Neural cell (in vitro differentiated cells): ENCODE results near the gene GRAP. TPM values are rescaled to one million over a fixed set of nuclear protein-coding genes. Genes with fewer than 3 reads are reported as not detected.

Experiments
- H2AFZ ChIP-seq: fragments of 200-600, 300-800 bp; sonication (generic), shearing (Covaris generic); 2 replicates; pipeline ENCODE4 v1.6.0; 2014; ENCODE audit warnings: low read depth, mild to moderate bottlenecking, antibody characterized with exemption, low read length, moderate library complexity
- H3F3A ChIP-seq: fragments of 200-600 bp; shearing (Covaris generic); 2 replicates; pipeline ENCODE4 v1.6.1; 2016; ENCODE audit warnings: mild to moderate bottlenecking, moderate library complexity, mixed read lengths, antibody characterized with exemption, low read length; ENCODE audit not compliant: insufficient read depth, poor library complexity, severe bottlenecking
- H3K27ac ChIP-seq: fragments of 200-600, 300-800 bp; sonication (generic), shearing (Covaris generic); 2 replicates; pipeline ENCODE4 v1.5.1; 2014; ENCODE audit warnings: mild to moderate bottlenecking, low read length, moderate library complexity
- H3K27me3 ChIP-seq: fragments of 300-800, 200-600 bp; sonication (generic), shearing (Covaris generic); 2 replicates; pipeline ENCODE4 v1.6.0; 2014; ENCODE audit warnings: mild to moderate bottlenecking, low read depth, low read length, moderate library complexity; ENCODE audit not compliant: insufficient read depth
- H3K36me3 ChIP-seq: fragments of 300-800, 200-600 bp; sonication (generic), shearing (Covaris generic); 2 replicates; pipeline ENCODE4 v1.5.1; 2014; ENCODE audit warnings: mild to moderate bottlenecking, antibody characterized with exemption, low read length, moderate library complexity; ENCODE audit not compliant: insufficient read depth
- H3K4me2 ChIP-seq: fragments of 300-800, 200-600 bp; sonication (generic), shearing (Covaris generic); 2 replicates; pipeline ENCODE4 v1.6.0; 2014; ENCODE audit warnings: mild to moderate bottlenecking, low read length
- H3K4me3 ChIP-seq: fragments of 300-800, 200-600 bp; sonication (generic), shearing (Covaris generic); 2 replicates; pipeline ENCODE4 v1.5.1; 2014; ENCODE audit warnings: mild to moderate bottlenecking, low read length, moderate library complexity
- H3K79me2 ChIP-seq: fragments of 200-600 bp; shearing (Covaris generic); replicated peaks from 2 replicates; pipeline ENCODE4 v1.6.0; 2014; ENCODE audit warnings: mild to moderate bottlenecking, low read length, moderate library complexity; ENCODE audit not compliant: insufficient read depth
- H3K9ac ChIP-seq: fragments of 300-800, 200-600 bp; sonication (generic), shearing (Covaris generic); 2 replicates; pipeline ENCODE4 v1.6.1; 2016; ENCODE audit warnings: mild to moderate bottlenecking, low read length, mixed read lengths
- H3K9me2 ChIP-seq: fragments of 200-600 bp; shearing (Covaris generic); 2 replicates; pipeline ENCODE4 v1.6.1; 2016; ENCODE audit warnings: mild to moderate bottlenecking, low read length, mixed read lengths; ENCODE audit not compliant: insufficient read depth
- H3K9me3 ChIP-seq: fragments of 200-600, 300-800 bp; sonication (generic), shearing (Covaris generic); 2 replicates; pipeline ENCODE4 v1.6.1; 2016; ENCODE audit warnings: mild to moderate bottlenecking, mixed run types, low read length, moderate library complexity, mixed read lengths
- H4K20me1 ChIP-seq: fragments of 200-600 bp; shearing (Covaris generic); 2 replicates; pipeline ENCODE4 v1.6.1; 2016; ENCODE audit warnings: mild to moderate bottlenecking, mixed run types; ENCODE audit not compliant: insufficient read depth
- CTCF ChIP-seq: fragments of 450-650 bp; IDR thresholded peaks from 2 replicates; pipeline ENCODE4 v1.5.1; 2014; ENCODE audit warnings: antibody characterized with exemption, mild to moderate bottlenecking, moderate library complexity; ENCODE audit not compliant: poor library complexity, severe bottlenecking
- EP300 ChIP-seq: fragments of 450-650 bp; conservative IDR thresholded peaks from 2 replicates; pipeline ENCODE4 v1.6.1; 2014; ENCODE audit warnings: antibody characterized with exemption, mild to moderate bottlenecking, moderate library complexity; ENCODE audit not compliant: poor library complexity, severe bottlenecking
- EZH2 ChIP-seq: fragments of 200-600, 300-800 bp; shearing (Covaris generic), sonication (generic); IDR thresholded peaks from 2 replicates; pipeline ENCODE4 v1.6.1; 2014; ENCODE audit warnings: antibody characterized with exemption, low read length, borderline replicate concordance, mild to moderate bottlenecking; ENCODE audit not compliant: insufficient read depth, poor library complexity, severe bottlenecking
- MXI1 ChIP-seq: fragments of 450-650 bp; conservative IDR thresholded peaks from 2 replicates; pipeline ENCODE4 v1.6.1; 2014; ENCODE audit warnings: antibody characterized with exemption, mild to moderate bottlenecking; ENCODE audit not compliant: poor library complexity, severe bottlenecking
- POLR2AphosphoS5 ChIP-seq: IDR thresholded peaks from 2 replicates; pipeline ENCODE4 v1.6.1; 2012
- RAD21 ChIP-seq: fragments of 450-650 bp; conservative IDR thresholded peaks from 2 replicates; pipeline ENCODE4 v1.6.1; 2014; ENCODE audit warnings: antibody characterized with exemption, mild to moderate bottlenecking, moderate library complexity
- REST ChIP-seq: IDR thresholded peaks from 2 replicates; pipeline ENCODE4 v1.6.1; 2012; ENCODE audit warnings: borderline replicate concordance
- SMC3 ChIP-seq: fragments of 450-650 bp; conservative IDR thresholded peaks from 2 replicates; pipeline ENCODE4 v1.6.1; 2014; ENCODE audit warnings: antibody characterized with exemption, mild to moderate bottlenecking, moderate library complexity; ENCODE audit not compliant: poor library complexity
- TAF1 ChIP-seq: IDR thresholded peaks from 2 replicates; pipeline ENCODE4 v1.6.1; 2012; ENCODE audit warnings: low read depth
- polyA plus RNA-seq: library from polyadenylated mRNA; depleted of rRNA; stranded (reverse); fragments of >200 nt; gene quantifications from 2 replicates; pipeline ENCODE4 v1.2.3, GENCODE V29; 2014

Gene GRAP
- polyA plus RNA-seq, 1 donor from 2014 or later = 0.42 TPM

- Histone ChIP-seq H2AFZ (no peak overlapping the region), H3K36me3 (no peaks in the 10 kb centered on the region)
Observed at GRCh38 chr17:19019041-19019941, 27.5 kb downstream of the GRAP start.

More at GRCh38 chr17:19019041-19019941, 27.5 kb downstream of the GRAP start:
- Histone ChIP-seq H3K9me2 (no peaks in the 10 kb centered on the region), H3K9me3 (no peaks in the 10 kb centered on the region), H3F3A (no peaks in the 10 kb centered on the region), H3K9ac (no peak overlapping the region), H3K27ac (no peak overlapping the region), H3K4me3 (no peak overlapping the region), H3K79me2 (no peaks in the 10 kb centered on the region), H3K4me2 (no peak overlapping the region), H3K27me3 (no peaks in the 10 kb centered on the region), H4K20me1 (no peaks in the 10 kb centered on the region)
- no peak for TF ChIP-seq CTCF
- no peak for TF ChIP-seq REST
- TF ChIP-seq MXI1 = no peak
- no peak for TF ChIP-seq RAD21
- no peak for TF ChIP-seq POLR2AphosphoS5
- TF ChIP-seq EP300 = no peak
- no peak for TF ChIP-seq EZH2
- TF ChIP-seq SMC3 = no peak
- no peak for TF ChIP-seq TAF1
